ENCODE measurements around the gene TCTN3.
"Not testable (repeated sequence)": the region's sequence is repeated elsewhere in the genome, so short reads cannot be mapped to it uniquely, and the experiment has no call there.

TCTN3 gene

GRCh38 chr10:95635319-95635733 lies 58.4 kb downstream of the TCTN3 start:
- no peak overlapping the region for H3K27ac Mint-ChIP-seq
- H3K9me3 Mint-ChIP-seq = no peaks in the 10 kb centered on the region
- H3K27me3 Mint-ChIP-seq = no peaks in the 10 kb centered on the region
- ATAC-seq (replicated peaks) (no peak), DNase-seq (no peak)
- no peak overlapping the region for H3K4me3 Mint-ChIP-seq
- peaks cover 50 to 60% of the 10 kb centered on the region in 2 donors for H3K36me3 Mint-ChIP-seq
- H3K4me1 Mint-ChIP-seq = no peaks in the 10 kb centered on the region

- ATAC-seq (replicated peaks) (no peak), DNase-seq (no peak)
- H3K9me3 Mint-ChIP-seq = no peaks in the 10 kb centered on the region
- no peaks in the 10 kb centered on the region for H3K27me3 Mint-ChIP-seq
- H3K36me3 Mint-ChIP-seq = peaks cover 51 to 65% of the 10 kb centered on the region in 2 donors
- H3K4me3 Mint-ChIP-seq = no peak overlapping the region
- H3K27ac Mint-ChIP-seq = no peak overlapping the region
- no peaks in the 10 kb centered on the region for H3K4me1 Mint-ChIP-seq
These were observed 64.9 kb downstream of the TCTN3 start for GRCh38 chr10:95628786-95629185.

- ATAC-seq (replicated peaks) = no peak
These were observed 67.2 kb downstream of the TCTN3 start for GRCh38 chr10:95626500-95626899.

GRCh38 chr10:95620415-95620814 lies 73.3 kb downstream of the TCTN3 start:
- peaks cover 46 to 60% of the 10 kb centered on the region in 2 donors for H3K36me3 Mint-ChIP-seq
- H3K4me3 Mint-ChIP-seq, DNase-seq: not testable (repeated sequence)

More at GRCh38 chr10:95626500-95626899, 67.2 kb downstream of the TCTN3 start:
- no peaks in the 10 kb centered on the region for H3K4me1 Mint-ChIP-seq
- no peak for DNase-seq
- H3K4me3 Mint-ChIP-seq = no peak overlapping the region
- H3K27me3 Mint-ChIP-seq = no peaks in the 10 kb centered on the region
- peaks cover 40 to 45% of the 10 kb centered on the region in 2 donors for H3K36me3 Mint-ChIP-seq
- no peaks in the 10 kb centered on the region for H3K9me3 Mint-ChIP-seq
- H3K27ac Mint-ChIP-seq = no peak overlapping the region

GRCh38 chr10:95618101-95618500 lies 75.6 kb downstream of the TCTN3 start:
- H3K9me3 Mint-ChIP-seq = no peaks in the 10 kb centered on the region
- no peak for DNase-seq
- peaks cover 52 to 74% of the 10 kb centered on the region in 2 donors for H3K36me3 Mint-ChIP-seq
- no peaks in the 10 kb centered on the region for H3K27me3 Mint-ChIP-seq
- no peak overlapping the region for H3K4me3 Mint-ChIP-seq
- no peak overlapping the region for H3K27ac Mint-ChIP-seq
- H3K4me1 Mint-ChIP-seq = no peaks in the 10 kb centered on the region
- ATAC-seq (replicated peaks) = no peak

More at GRCh38 chr10:95620415-95620814, 73.3 kb downstream of the TCTN3 start:
- H3K4me1 Mint-ChIP-seq; H3K27me3 Mint-ChIP-seq; ATAC-seq (replicated peaks); H3K27ac Mint-ChIP-seq; H3K9me3 Mint-ChIP-seq: not testable (repeated sequence)

GRCh38 chr10:95616446-95616845 lies 77.3 kb downstream of the TCTN3 start:
- no peaks in the 10 kb centered on the region for H3K9me3 Mint-ChIP-seq
- ATAC-seq (replicated peaks) (no peak), DNase-seq (no peak)
- no peak overlapping the region for H3K4me3 Mint-ChIP-seq
- H3K27ac Mint-ChIP-seq = no peak overlapping the region
- peaks cover 61 to 83% of the 10 kb centered on the region in 2 donors for H3K36me3 Mint-ChIP-seq
- no peaks in the 10 kb centered on the region for H3K27me3 Mint-ChIP-seq
- no peaks in the 10 kb centered on the region for H3K4me1 Mint-ChIP-seq

Measured in stimulated activated naive B cell treated with anti-CD40 and anti-IgM and Interleukin-4, amounts not matched to agents 10 μg/mL and 1 μg/mL and 100 μg/mL, for 72 hours (primary cell).